HL-60 (cell line): ENCODE data around the gene TMEM108.

ENCODE experiments used
- DNase-seq, 2 experiments: peaks; one replicate each; pipeline ENCODE4 v3.0.0-alpha.2; 2010 to 2020; ENCODE audit warnings: low read depth in 1 of 2, low spot score in 1 of 2
- H3K27ac ChIP-seq: fragments of 250-450 bp; sonication (Bioruptor Pico); replicated peaks from 2 replicates; pipeline ENCODE4 v1.5.1; 2020; ENCODE audit warnings: mild to moderate bottlenecking, moderate library complexity
- H3K27me3 ChIP-seq: fragments of 250-450 bp; sonication (Bioruptor Pico); 2 replicates; pipeline ENCODE4 v1.5.1; 2021; ENCODE audit warnings: mild to moderate bottlenecking, moderate library complexity; ENCODE audit not compliant: insufficient read depth, poor library complexity, severe bottlenecking
- H3K4me3 ChIP-seq: replicated peaks from 2 replicates; pipeline ENCODE4 v1.5.1; 2011; ENCODE audit warnings: mild to moderate bottlenecking, control low read depth, low read length; ENCODE audit not compliant: insufficient read depth
- GABPA ChIP-seq: IDR thresholded peaks from 2 replicates; pipeline ENCODE4 v1.6.1; 2012; ENCODE audit warnings: low read depth
- POLR2AphosphoS5 ChIP-seq: IDR thresholded peaks from 2 replicates; pipeline ENCODE4 v1.6.1; 2012; ENCODE audit warnings: low read depth
- SPI1 ChIP-seq: IDR thresholded peaks from 2 replicates; pipeline ENCODE4 v1.6.1; 2012; ENCODE audit warnings: low read depth, mild to moderate bottlenecking, borderline replicate concordance
- TF ChIP-seq, protein P1 (sequence below): IDR thresholded peaks from 2 replicates; pipeline ENCODE4 v1.6.1; 2012; ENCODE audit warnings: low read depth; ENCODE audit not compliant: insufficient replicate concordance
- TF ChIP-seq, protein P2 (sequence below): IDR thresholded peaks from one replicate; pipeline ENCODE4 v1.5.1; 2011; ENCODE audit warnings: low read length, control low read depth, inconsistent platforms; ENCODE audit not compliant: insufficient read depth

Gene TMEM108

DNA sequence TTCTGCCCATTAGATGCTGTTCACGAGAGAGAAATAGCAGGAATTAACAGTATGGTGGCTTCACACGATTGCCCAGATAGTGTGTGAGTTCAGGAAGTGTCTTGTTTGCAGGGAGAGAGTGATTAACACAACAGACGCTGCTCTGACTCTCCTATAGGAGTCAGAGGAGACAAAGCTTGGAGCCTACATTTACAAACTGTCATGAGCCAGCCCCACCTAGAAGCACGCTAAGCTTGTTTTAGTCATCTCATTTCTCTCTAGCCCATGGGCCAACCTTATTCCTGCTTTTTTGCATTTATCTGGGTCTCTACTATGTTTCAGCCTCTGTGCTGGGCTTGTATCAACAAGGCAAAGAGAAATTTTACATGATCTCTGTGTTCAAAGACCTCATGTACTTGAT, 233.3 kb downstream of the TMEM108 start:
- Histone ChIP-seq H3K27ac (no peak overlapping the region), H3K27me3 (peaks cover 2% of the 10 kb centered on the region), H3K4me3 (no peak overlapping the region)
- TF ChIP-seq, protein P1, sequence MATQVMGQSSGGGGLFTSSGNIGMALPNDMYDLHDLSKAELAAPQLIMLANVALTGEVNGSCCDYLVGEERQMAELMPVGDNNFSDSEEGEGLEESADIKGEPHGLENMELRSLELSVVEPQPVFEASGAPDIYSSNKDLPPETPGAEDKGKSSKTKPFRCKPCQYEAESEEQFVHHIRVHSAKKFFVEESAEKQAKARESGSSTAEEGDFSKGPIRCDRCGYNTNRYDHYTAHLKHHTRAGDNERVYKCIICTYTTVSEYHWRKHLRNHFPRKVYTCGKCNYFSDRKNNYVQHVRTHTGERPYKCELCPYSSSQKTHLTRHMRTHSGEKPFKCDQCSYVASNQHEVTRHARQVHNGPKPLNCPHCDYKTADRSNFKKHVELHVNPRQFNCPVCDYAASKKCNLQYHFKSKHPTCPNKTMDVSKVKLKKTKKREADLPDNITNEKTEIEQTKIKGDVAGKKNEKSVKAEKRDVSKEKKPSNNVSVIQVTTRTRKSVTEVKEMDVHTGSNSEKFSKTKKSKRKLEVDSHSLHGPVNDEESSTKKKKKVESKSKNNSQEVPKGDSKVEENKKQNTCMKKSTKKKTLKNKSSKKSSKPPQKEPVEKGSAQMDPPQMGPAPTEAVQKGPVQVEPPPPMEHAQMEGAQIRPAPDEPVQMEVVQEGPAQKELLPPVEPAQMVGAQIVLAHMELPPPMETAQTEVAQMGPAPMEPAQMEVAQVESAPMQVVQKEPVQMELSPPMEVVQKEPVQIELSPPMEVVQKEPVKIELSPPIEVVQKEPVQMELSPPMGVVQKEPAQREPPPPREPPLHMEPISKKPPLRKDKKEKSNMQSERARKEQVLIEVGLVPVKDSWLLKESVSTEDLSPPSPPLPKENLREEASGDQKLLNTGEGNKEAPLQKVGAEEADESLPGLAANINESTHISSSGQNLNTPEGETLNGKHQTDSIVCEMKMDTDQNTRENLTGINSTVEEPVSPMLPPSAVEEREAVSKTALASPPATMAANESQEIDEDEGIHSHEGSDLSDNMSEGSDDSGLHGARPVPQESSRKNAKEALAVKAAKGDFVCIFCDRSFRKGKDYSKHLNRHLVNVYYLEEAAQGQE: no peak
- TF ChIP-seq SPI1: no peak
- no peak for DNase-seq

DNA sequence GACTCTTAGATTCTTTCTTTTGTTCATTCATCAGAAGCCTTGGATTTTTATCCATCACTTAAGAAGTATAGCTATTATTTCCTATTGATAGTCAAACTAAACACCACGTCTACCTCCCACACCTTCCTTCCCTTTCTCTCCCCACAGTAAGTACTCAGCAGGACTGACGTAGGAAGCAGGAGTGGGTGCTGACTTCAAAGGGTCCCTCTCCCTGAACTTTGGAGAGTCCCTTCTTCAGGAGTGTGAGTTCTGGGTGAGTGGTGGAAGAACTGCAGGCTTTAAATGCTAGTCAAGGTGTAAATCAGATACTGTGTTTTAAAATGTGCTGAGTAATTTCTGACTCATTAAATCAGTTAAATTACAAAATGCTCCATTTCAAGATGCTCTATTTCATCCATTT, 235.2 kb downstream of the TMEM108 start:
- TF ChIP-seq, protein P2, sequence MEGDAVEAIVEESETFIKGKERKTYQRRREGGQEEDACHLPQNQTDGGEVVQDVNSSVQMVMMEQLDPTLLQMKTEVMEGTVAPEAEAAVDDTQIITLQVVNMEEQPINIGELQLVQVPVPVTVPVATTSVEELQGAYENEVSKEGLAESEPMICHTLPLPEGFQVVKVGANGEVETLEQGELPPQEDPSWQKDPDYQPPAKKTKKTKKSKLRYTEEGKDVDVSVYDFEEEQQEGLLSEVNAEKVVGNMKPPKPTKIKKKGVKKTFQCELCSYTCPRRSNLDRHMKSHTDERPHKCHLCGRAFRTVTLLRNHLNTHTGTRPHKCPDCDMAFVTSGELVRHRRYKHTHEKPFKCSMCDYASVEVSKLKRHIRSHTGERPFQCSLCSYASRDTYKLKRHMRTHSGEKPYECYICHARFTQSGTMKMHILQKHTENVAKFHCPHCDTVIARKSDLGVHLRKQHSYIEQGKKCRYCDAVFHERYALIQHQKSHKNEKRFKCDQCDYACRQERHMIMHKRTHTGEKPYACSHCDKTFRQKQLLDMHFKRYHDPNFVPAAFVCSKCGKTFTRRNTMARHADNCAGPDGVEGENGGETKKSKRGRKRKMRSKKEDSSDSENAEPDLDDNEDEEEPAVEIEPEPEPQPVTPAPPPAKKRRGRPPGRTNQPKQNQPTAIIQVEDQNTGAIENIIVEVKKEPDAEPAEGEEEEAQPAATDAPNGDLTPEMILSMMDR: no peak
- TF ChIP-seq, protein P1: no peak
- TF ChIP-seq SPI1 (no peak), GABPA (no peak), POLR2AphosphoS5 (no peak)
- no peak for DNase-seq
- H3K27ac ChIP-seq: no peak overlapping the region
- H3K27me3 ChIP-seq: peaks cover 2% of the 10 kb centered on the region
- H3K4me3 ChIP-seq: no peak overlapping the region

DNA sequence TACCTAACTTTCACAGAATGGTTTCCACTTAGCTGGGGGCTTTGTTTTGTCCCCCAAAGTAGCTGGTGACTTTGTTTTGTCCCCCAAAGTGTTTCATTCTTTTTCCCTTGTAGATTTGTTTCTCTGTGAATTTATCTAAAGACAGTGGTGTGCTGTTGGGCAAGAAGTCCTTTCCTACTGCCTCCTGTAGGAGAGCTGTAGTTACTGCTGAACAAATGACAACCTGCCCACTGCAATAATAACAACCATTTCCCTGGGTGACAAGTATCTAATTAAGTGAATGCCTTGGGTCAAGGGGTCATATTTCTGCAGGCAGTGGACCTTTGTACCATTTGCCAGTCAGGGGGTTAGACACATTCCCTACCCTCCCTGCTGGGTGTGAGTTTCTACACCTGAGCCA, 236.3 kb downstream of the TMEM108 start:
- Histone ChIP-seq H3K4me3 (no peak overlapping the region), H3K27me3 (peaks cover 2% of the 10 kb centered on the region), H3K27ac (no peak overlapping the region)
- DNase-seq: no peak
- TF ChIP-seq POLR2AphosphoS5 (no peak), SPI1 (no peak), GABPA (no peak)
- TF ChIP-seq, protein P2: no peak
- TF ChIP-seq, protein P1: no peak

DNA sequence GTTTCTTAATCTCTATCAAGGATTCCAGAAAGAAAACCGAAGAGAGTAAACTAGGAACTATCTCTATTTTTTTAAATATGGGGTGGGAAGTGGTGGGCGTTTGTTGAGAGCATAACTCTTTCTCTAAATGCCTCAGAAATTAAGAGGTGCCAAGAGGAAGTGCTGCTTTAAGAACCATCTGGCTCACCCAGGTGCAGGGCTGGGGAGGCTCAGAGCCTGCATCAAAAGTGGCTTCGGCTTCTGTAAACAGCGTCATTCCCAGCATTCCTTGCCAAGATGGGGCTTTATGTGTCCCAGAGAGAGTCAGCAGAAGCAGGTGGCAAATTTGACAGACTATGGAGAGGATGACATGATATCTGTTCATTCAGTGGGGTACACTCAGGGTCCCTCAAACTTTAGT, 238.4 kb downstream of the TMEM108 start:
- TF ChIP-seq, protein P1: no peak
- no peak for TF ChIP-seq POLR2AphosphoS5
- no peak for TF ChIP-seq GABPA
- no peak for TF ChIP-seq SPI1
- TF ChIP-seq, protein P2: no peak
- H3K27me3 ChIP-seq: peaks cover 2% of the 10 kb centered on the region
- no peak overlapping the region for H3K27ac ChIP-seq
- H3K4me3 ChIP-seq: no peak overlapping the region
- no peak for DNase-seq
